BJ (cell line): Measurements from ENCODE around the gene HYAL4. TPM values are rescaled to one million over a fixed set of nuclear protein-coding genes. Genes with fewer than 3 reads are reported as not detected.
"Not testable (repeated sequence)": the region's sequence is repeated elsewhere in the genome, so short reads cannot be mapped to it uniquely, and the experiment has no call there.

Experiments
- CTCF ChIA-PET: fragments of 350-600 bp; formaldehyde crosslinking; extraction: SDS; loops from one replicate; lab custom pipeline; 2021; ENCODE audit warnings: antibody characterized with exemption, inconsistent platforms; lab: Yijun Ruan, JAX
- POLR2A ChIA-PET: fragments of 300-600 bp; sonication (Branson Sonifier 250); formaldehyde crosslinking; extraction: SDS; loops from one replicate; lab custom pipeline; 2021; ENCODE audit warnings: antibody characterized with exemption; lab: Charles Lee
- DNase-seq: peaks from one replicate; pipeline ENCODE4 v3.0.0-alpha.2; 2011; ENCODE audit warnings: low read depth
- H3K27me3 ChIP-seq: 2 replicates; pipeline ENCODE4 v1.6.0; 2011; ENCODE audit warnings: low read length; ENCODE audit not compliant: control insufficient read depth, insufficient read depth
- H3K36me3 ChIP-seq: 2 replicates; pipeline ENCODE4 v1.5.1; 2011; ENCODE audit warnings: low read length; ENCODE audit not compliant: control insufficient read depth, insufficient read depth
- H3K4me3 ChIP-seq: 2 replicates; pipeline ENCODE4 v1.5.1; 2011; ENCODE audit warnings: low read depth, mild to moderate bottlenecking, control low read depth, low read length
- CTCF ChIP-seq: IDR thresholded peaks from 2 replicates; pipeline ENCODE4 v1.5.1; 2011; ENCODE audit warnings: low read depth, mild to moderate bottlenecking, control low read depth, inconsistent platforms, low read length, moderate library complexity; ENCODE audit not compliant: insufficient read depth
- polyA plus RNA-seq: library from polyadenylated mRNA; depleted of rRNA; stranded (reverse); fragments of >200 nt; gene quantifications from 2 replicates; pipeline ENCODE4 v1.2.3, GENCODE V29; 2011

HYAL4 gene
- polyA plus RNA-seq, 1 experiment, result not detected

GRCh38 chr7:123881300-123881699, 36.3 kb downstream of the HYAL4 start:
- H3K36me3 ChIP-seq, result no peaks in the 10 kb centered on the region
- ChIA-PET CTCF (interaction anchor here (0.7 kb wide), 1 partner anchor 9 kb away, joined by 3 read pairs; no protein-coding TSS in a partner anchor), POLR2A (no interaction called here)
- H3K4me3 ChIP-seq, result no peak overlapping the region
- DNase-seq, result no peak
- no peaks in the 10 kb centered on the region for H3K27me3 ChIP-seq
- TF ChIP-seq CTCF, result no peak

GRCh38 chr7:123883154-123883553, 38.2 kb downstream of the HYAL4 start:
- CTCF ChIA-PET, result no interaction called here
- Histone ChIP-seq H3K4me3 (no peak overlapping the region), H3K27me3 (no peaks in the 10 kb centered on the region), H3K36me3 (no peaks in the 10 kb centered on the region)
- POLR2A ChIA-PET, result no interaction called here
- TF ChIP-seq CTCF, result no peak
- no peak for DNase-seq

GRCh38 chr7:123888192-123888591, 43.2 kb downstream of the HYAL4 start:
- DNase-seq, result no peak
- POLR2A ChIA-PET, result no interaction called here
- Histone ChIP-seq H3K27me3 (no peaks in the 10 kb centered on the region), H3K4me3 (no peak overlapping the region), H3K36me3 (no peaks in the 10 kb centered on the region)
- CTCF ChIA-PET, result no interaction called here
- TF ChIP-seq CTCF, result no peak

GRCh38 chr7:123894753-123895152, 49.8 kb downstream of the HYAL4 start:
- POLR2A ChIA-PET, H3K4me3 ChIP-seq, CTCF ChIA-PET, H3K27me3 ChIP-seq, H3K36me3 ChIP-seq, DNase-seq: not testable (repeated sequence)

- Histone ChIP-seq H3K36me3 (no peaks in the 10 kb centered on the region), H3K4me3 (no peak overlapping the region), H3K27me3 (no peaks in the 10 kb centered on the region)
- no peak for TF ChIP-seq CTCF
- no peak for DNase-seq
- CTCF ChIA-PET, result no interaction called here
- POLR2A ChIA-PET, result no interaction called here
These were observed 56.1 kb downstream of the HYAL4 start for GRCh38 chr7:123901101-123901500.

GRCh38 chr7:123905714-123906113, 60.7 kb downstream of the HYAL4 start:
- H3K36me3 ChIP-seq, result no peaks in the 10 kb centered on the region
- ChIA-PET CTCF (no interaction called here), POLR2A (no interaction called here)
- DNase-seq, result no peak
- H3K4me3 ChIP-seq, result no peak overlapping the region
- no peak for TF ChIP-seq CTCF
- no peaks in the 10 kb centered on the region for H3K27me3 ChIP-seq
